Fibroblast of the aortic adventitia (primary cell): ENCODE data around the gene PRKCA. TPM values are rescaled to one million over a fixed set of nuclear protein-coding genes. Genes with fewer than 3 reads are reported as not detected.
A peak's percentile ranks its signal among the peaks of the same experiment; 100 is the strongest.
"Not testable (repeated sequence)": the region's sequence is repeated elsewhere in the genome, so short reads cannot be mapped to it uniquely, and the experiment has no call there.

Experiments used
- DNase-seq: peaks from one replicate; pipeline ENCODE4 v3.0.0-alpha.2; 2010; ENCODE audit warnings: low read depth
- H3K4me3 ChIP-seq: 2 replicates; pipeline ENCODE4 v1.5.1; 2011; ENCODE audit warnings: low read depth, mild to moderate bottlenecking, control low read depth, low read length, moderate library complexity
- CTCF ChIP-seq: IDR thresholded peaks from 2 replicates; pipeline ENCODE4 v1.5.1; 2011; ENCODE audit warnings: mild to moderate bottlenecking, low read length, control low read depth, inconsistent platforms; ENCODE audit not compliant: insufficient read depth
- total RNA-seq: library from RNA; depleted of rRNA; stranded (reverse); fragments of >200 nt; gene quantifications from 2 replicates; pipeline ENCODE4 v1.2.3, GENCODE V29; 2012; ENCODE audit warnings: low replicate concordance

Gene PRKCA
- total RNA-seq, 1 donor, result 43.7 TPM

GRCh38 chr17:66285149-66285548 lies 17.3 kb upstream of the PRKCA start:
- no peak for TF ChIP-seq CTCF
- DNase-seq, result no peak
- no peak overlapping the region for H3K4me3 ChIP-seq

- TF ChIP-seq CTCF, result no peak
- H3K4me3 ChIP-seq, result no peak overlapping the region
- DNase-seq, result no peak
Observed at GRCh38 chr17:66287911-66288310, 14.5 kb upstream of the PRKCA start.

- TF ChIP-seq CTCF, result peak; percentile 24
Observed at GRCh38 chr17:66290101-66290722, 12.2 kb upstream of the PRKCA start.

GRCh38 chr17:66292353-66292752 lies 10.1 kb upstream of the PRKCA start:
- no peak overlapping the region for H3K4me3 ChIP-seq
- no peak for TF ChIP-seq CTCF
- no peak for DNase-seq

More at GRCh38 chr17:66290101-66290722, 12.2 kb upstream of the PRKCA start:
- no peak for DNase-seq
- no peak overlapping the region for H3K4me3 ChIP-seq

- TF ChIP-seq CTCF, result no peak
- H3K4me3 ChIP-seq, result no peak overlapping the region
- no peak for DNase-seq
Observed at GRCh38 chr17:66296289-66296725, 6.1 kb upstream of the PRKCA start.

- not testable (repeated sequence) for H3K4me3 ChIP-seq
Observed at GRCh38 chr17:66297443-66297842, 5.0 kb upstream of the PRKCA start.

GRCh38 chr17:66299711-66300110 lies 2.7 kb upstream of the PRKCA start:
- DNase-seq, result no peak
- no peak for TF ChIP-seq CTCF
- H3K4me3 ChIP-seq, result no peak overlapping the region

More at GRCh38 chr17:66297443-66297842, 5.0 kb upstream of the PRKCA start:
- not testable (repeated sequence) for DNase-seq
